SK-N-MC (cell line): ENCODE measurements around the gene RBMS1.
"Not testable (repeated sequence)": the region's sequence is repeated elsewhere in the genome, so short reads cannot be mapped to it uniquely, and the experiment has no call there.

ENCODE experiments used
- DNase-seq: peaks from one replicate; pipeline ENCODE4 v3.0.0-alpha.2; 2011; ENCODE audit warnings: low read depth, low spot score
- H3K27ac ChIP-seq: fragments of 200-600 bp; sonication (generic); 2 replicates; pipeline ENCODE4 v1.5.1; 2016; ENCODE audit warnings: mixed run types
- H3K36me3 ChIP-seq: fragments of 200-600 bp; sonication (generic); 2 replicates; pipeline ENCODE4 v1.6.1; 2017; ENCODE audit warnings: antibody characterized with exemption, low read length, mixed read lengths; ENCODE audit not compliant: insufficient read depth
- H3K4me3 ChIP-seq: fragments of 200-600 bp; sonication (generic); 2 replicates; pipeline ENCODE4 v1.5.1; 2016
- H3K9ac ChIP-seq: fragments of 200-600 bp; sonication (generic); 2 replicates; pipeline ENCODE4 v1.8.0; 2017; ENCODE audit warnings: mixed run types, mixed read lengths; ENCODE audit not compliant: insufficient read length
- H3K9me3 ChIP-seq: fragments of 200-600 bp; sonication (generic); 2 replicates; pipeline ENCODE4 v1.6.1; 2017; ENCODE audit warnings: low read depth, mild to moderate bottlenecking, antibody characterized with exemption, low read length, moderate library complexity, mixed read lengths
- EZH2 ChIP-seq: fragments of 200-600 bp; sonication (generic); IDR thresholded peaks from one replicate; pipeline ENCODE4 v1.6.1; 2017; ENCODE audit warnings: antibody characterized with exemption
- FOXP2 ChIP-seq: optimal IDR thresholded peaks from 2 replicates; pipeline ENCODE3; 2011; ENCODE audit warnings: mild to moderate bottlenecking, moderate library complexity; ENCODE audit not compliant: insufficient read depth; ENCODE audit errors: extremely low read length, control extremely low read depth
- POLR2AphosphoS5 ChIP-seq: IDR thresholded peaks from 2 replicates; pipeline ENCODE4 v1.6.1; 2012; ENCODE audit warnings: mild to moderate bottlenecking, low read depth, low read length, borderline replicate concordance

Gene RBMS1

GRCh38 chr2:160429248-160430000, 64.2 kb downstream of the RBMS1 start:
- DNase-seq: peak; percentile 88
- Histone ChIP-seq H3K36me3 (no peaks in the 10 kb centered on the region), H3K9me3 (no peaks in the 10 kb centered on the region), H3K9ac (peak overlapping the region; percentile 24), H3K27ac (peak overlapping the region; percentile 95), H3K4me3 (peak overlapping the region; percentile 71)
- no peak for TF ChIP-seq POLR2AphosphoS5
- TF ChIP-seq FOXP2: no peak
- no peak for TF ChIP-seq EZH2

- no peaks in the 10 kb centered on the region for H3K9me3 ChIP-seq
- H3K36me3 ChIP-seq: no peaks in the 10 kb centered on the region
- H3K4me3 ChIP-seq: peak overlapping the region; percentile 71
- peak overlapping the region; percentile 95 for H3K27ac ChIP-seq
- TF ChIP-seq POLR2AphosphoS5 (no peak), FOXP2 (no peak)
- peak overlapping the region; percentile 51 for H3K9ac ChIP-seq
- DNase-seq: no peak
Observed at GRCh38 chr2:160428405-160428763, 65.2 kb downstream of the RBMS1 start.

- Histone ChIP-seq H3K36me3 (no peaks in the 10 kb centered on the region), H3K27ac (peak overlapping the region; percentile 95), H3K9ac (peak overlapping the region; percentile 51), H3K4me3 (peak overlapping the region; percentile 71), H3K9me3 (no peaks in the 10 kb centered on the region)
- peak; percentile 73 for DNase-seq
- TF ChIP-seq POLR2AphosphoS5: peak; percentile 49; the same call in 1 of the 2 replicates
- no peak for TF ChIP-seq EZH2
- TF ChIP-seq FOXP2: no peak
Observed at GRCh38 chr2:160427629-160428404, 65.8 kb downstream of the RBMS1 start.

DNA sequence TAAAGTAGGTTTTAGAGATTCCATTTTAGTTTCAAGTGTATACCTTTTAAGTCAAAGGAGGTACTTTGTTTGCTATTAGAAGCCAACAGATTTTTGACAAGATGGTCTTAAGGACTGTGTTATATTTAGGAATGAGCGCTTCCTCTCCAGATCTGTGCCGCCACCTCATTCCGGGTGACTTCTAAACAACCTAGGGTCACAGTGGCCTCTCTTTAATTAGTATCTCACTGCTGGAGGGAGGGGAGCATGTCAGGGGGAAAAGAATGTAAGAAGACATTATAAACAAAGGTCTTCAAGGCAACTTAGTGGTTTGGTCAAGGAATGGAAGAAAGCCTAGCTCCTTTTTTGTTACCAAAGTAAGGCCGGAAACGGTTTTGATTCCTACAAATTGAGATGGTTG, 67.0 kb downstream of the RBMS1 start:
- H3K9ac ChIP-seq: no peak overlapping the region
- no peaks in the 10 kb centered on the region for H3K36me3 ChIP-seq
- TF ChIP-seq POLR2AphosphoS5 (no peak), EZH2 (no peak), FOXP2 (no peak)
- no peak for DNase-seq
- peak overlapping the region; percentile 95 for H3K27ac ChIP-seq
- no peaks in the 10 kb centered on the region for H3K9me3 ChIP-seq
- no peak overlapping the region for H3K4me3 ChIP-seq

DNA sequence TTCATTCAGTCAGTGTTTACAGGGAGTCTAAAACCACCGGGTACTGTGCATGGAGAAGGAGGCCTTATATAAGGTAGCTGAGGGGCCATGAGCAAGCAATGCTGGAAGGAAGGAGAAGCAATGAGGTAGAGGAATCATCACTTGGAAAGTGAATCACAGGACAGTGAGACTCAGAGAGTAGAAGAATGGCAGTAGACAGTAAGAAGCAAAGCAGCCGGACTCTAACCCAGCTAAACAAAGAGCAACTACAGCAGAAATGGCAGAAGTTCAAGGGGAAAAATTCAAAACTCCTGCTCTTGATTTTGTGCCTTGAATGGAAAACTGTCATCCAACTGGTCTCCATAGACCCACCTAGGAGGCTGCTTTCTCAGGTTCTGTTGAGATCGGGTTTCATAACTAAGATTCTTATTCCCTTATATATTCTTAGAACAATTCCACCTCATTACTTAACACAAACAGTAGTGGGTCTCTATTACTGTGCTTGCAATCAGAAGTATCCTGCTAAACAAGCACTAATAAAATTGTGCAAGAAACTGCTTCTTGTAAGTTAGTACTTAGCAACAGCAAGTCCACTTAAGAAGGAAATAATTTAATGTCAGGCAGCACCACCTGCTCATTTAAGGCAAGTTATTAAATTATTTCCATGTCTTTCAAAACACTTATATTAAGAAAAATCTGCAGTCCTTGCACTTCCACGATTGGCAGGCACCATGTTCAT, 68.0 kb downstream of the RBMS1 start:
- DNase-seq: no peak
- TF ChIP-seq EZH2 (no peak), FOXP2 (no peak), POLR2AphosphoS5 (no peak; the same call in 1 of the 2 replicates)
- peak overlapping the region; percentile 95 for H3K27ac ChIP-seq
- no peaks in the 10 kb centered on the region for H3K36me3 ChIP-seq
- H3K9me3 ChIP-seq: no peaks in the 10 kb centered on the region
- peak overlapping the region; percentile 15 for H3K9ac ChIP-seq
- H3K4me3 ChIP-seq: peak overlapping the region; percentile 45

- Histone ChIP-seq H3K9me3 (no peaks in the 10 kb centered on the region), H3K36me3 (no peaks in the 10 kb centered on the region), H3K9ac (no peak overlapping the region), H3K4me3 (no peak overlapping the region), H3K27ac (no peak overlapping the region)
- TF ChIP-seq FOXP2: no peak
- no peak for TF ChIP-seq EZH2
- no peak for DNase-seq
Observed at GRCh38 chr2:160423126-160423525, 70.5 kb downstream of the RBMS1 start.

DNA sequence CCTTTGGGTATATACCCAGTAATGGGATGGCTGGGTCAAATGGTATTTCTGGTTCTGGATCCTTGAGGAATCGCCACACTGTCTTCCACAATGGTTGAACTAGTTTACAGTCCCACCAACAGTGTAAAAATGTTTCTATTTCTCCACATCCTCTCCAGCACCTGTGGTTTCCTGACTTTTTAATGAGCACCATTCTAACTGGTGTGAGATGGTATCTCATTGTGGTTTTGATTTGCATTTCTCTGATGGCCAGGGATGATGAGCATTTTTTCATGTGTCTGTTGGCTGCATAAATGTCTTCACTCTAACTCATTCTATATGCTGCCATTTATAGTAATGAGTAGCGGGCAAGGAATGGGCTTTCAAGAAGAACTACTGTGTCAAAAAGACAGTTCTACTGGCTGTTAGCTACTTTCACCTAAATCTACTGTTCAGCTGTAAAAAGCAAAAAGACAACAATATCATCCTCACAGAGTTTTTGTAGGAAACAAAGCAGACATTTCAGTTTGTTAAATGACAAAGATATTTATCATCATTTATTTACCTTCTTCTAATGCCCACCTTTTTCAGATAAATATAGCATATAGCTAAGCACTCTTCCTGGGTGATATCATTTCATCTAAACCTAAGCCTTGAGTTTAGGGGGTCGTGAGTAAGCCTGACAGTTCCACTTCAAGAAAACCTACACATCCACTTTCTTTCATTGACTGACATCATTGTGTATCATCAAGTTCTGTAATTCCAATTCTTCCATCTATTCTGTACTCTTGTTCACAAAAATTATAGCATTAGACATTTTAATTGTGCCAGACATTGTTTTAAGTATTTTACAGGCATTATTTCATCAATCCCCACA, 71.7 kb downstream of the RBMS1 start:
- H3K36me3 ChIP-seq, H3K9ac ChIP-seq, DNase-seq, H3K4me3 ChIP-seq, H3K27ac ChIP-seq, H3K9me3 ChIP-seq: not testable (repeated sequence)

- no peak for DNase-seq
- Histone ChIP-seq H3K36me3 (no peaks in the 10 kb centered on the region), H3K4me3 (no peak overlapping the region), H3K9me3 (no peaks in the 10 kb centered on the region), H3K9ac (no peak overlapping the region), H3K27ac (no peak overlapping the region)
- no peak for TF ChIP-seq EZH2
- no peak for TF ChIP-seq POLR2AphosphoS5
- TF ChIP-seq FOXP2: no peak
Observed at GRCh38 chr2:160420711-160421110, 72.9 kb downstream of the RBMS1 start.
